ENCODE measurements around the gene RREB1.

DNA sequence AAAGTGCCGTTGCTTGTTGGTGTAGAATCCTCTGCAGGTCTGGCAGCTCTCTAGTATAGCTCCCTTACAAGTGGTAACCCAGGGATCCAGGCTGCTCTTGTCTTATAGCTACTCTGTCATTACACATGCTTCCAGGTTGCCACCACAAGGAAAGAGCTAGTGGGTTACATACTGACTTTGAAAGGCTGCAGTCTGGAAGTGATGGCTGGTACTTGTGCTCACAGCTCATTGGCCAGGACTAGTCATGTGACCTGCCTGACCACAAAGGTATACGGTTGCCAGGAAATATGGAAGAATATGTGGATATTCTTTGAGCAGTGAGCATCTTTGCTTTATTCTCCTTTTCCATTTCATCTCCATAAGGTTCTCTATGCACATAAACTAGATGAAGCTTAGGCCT is 46.0 kb downstream of the RREB1 start:
- TF ChIP-seq CTCF (IDR thresholded peaks at IDR 0.05; ENCODE audit: insufficient read depth, low read length, poor library complexity, severe bottlenecking) (no peak), EZH2phosphoT487 (conservative IDR thresholded peaks at IDR 0.05; ENCODE audit: low read length) (no peak)
